SK-N-MC (cell line): Measurements from ENCODE around the gene CDHR4.
A peak's percentile ranks its signal among the peaks of the same experiment; 100 is the strongest.

Experiments used
- DNase-seq: peaks from one replicate; pipeline ENCODE4 v3.0.0-alpha.2; 2011; ENCODE audit warnings: low read depth, low spot score
- H3K27ac ChIP-seq: fragments of 200-600 bp; sonication (generic); 2 replicates; pipeline ENCODE4 v1.5.1; 2016; ENCODE audit warnings: mixed run types
- H3K36me3 ChIP-seq: fragments of 200-600 bp; sonication (generic); 2 replicates; pipeline ENCODE4 v1.6.1; 2017; ENCODE audit warnings: antibody characterized with exemption, low read length, mixed read lengths; ENCODE audit not compliant: insufficient read depth
- H3K4me3 ChIP-seq: fragments of 200-600 bp; sonication (generic); 2 replicates; pipeline ENCODE4 v1.5.1; 2016
- H3K9ac ChIP-seq: fragments of 200-600 bp; sonication (generic); 2 replicates; pipeline ENCODE4 v1.8.0; 2017; ENCODE audit warnings: mixed run types, mixed read lengths; ENCODE audit not compliant: insufficient read length
- H3K9me3 ChIP-seq: fragments of 200-600 bp; sonication (generic); 2 replicates; pipeline ENCODE4 v1.6.1; 2017; ENCODE audit warnings: low read depth, mild to moderate bottlenecking, antibody characterized with exemption, low read length, moderate library complexity, mixed read lengths
- EZH2 ChIP-seq: fragments of 200-600 bp; sonication (generic); IDR thresholded peaks from one replicate; pipeline ENCODE4 v1.6.1; 2017; ENCODE audit warnings: antibody characterized with exemption
- FOXP2 ChIP-seq: optimal IDR thresholded peaks from 2 replicates; pipeline ENCODE3; 2011; ENCODE audit warnings: mild to moderate bottlenecking, moderate library complexity; ENCODE audit not compliant: insufficient read depth; ENCODE audit errors: extremely low read length, control extremely low read depth
- POLR2AphosphoS5 ChIP-seq: IDR thresholded peaks from 2 replicates; pipeline ENCODE4 v1.6.1; 2012; ENCODE audit warnings: mild to moderate bottlenecking, low read depth, low read length, borderline replicate concordance

The CDHR4 gene

DNA sequence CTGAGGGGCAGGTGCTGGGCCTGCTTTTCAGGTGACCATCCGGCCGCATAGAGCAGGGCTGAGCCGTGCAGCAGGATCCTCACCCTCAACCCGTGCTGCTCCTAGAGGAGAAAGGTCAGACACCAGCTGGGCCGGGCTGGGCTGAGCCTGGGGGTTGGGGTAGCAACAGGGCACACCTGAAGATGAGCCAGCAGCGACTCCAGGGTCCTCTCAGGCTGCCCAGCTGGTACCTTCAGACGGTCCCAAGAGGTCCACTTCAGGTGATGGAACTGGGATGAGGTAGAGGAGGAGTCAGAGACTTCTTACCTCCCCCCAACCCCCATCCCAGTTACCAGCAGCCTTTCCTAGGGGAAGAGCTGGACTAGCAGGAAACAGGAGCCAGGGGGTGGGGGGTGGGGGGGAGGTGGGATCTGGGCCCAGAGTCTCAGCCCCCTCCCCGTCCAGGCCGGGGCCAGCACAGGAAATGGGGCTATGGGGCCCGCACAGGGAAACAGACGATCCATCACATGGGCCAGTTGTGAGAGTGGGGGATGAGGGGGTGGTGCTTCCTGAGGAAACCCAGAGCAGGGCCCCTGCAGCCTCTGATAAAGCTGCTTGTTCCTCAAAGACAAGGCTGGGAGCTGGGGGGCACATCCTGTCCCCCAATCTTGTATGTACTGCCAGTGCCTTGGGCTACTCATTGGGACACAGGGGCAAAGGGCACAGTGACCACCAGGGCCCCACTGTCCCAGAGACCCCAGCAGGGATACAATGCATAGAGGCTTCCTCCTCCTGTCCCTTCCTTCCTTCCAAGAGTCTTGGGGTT lies 6.4 kb upstream of the CDHR4 start:
- no peak for DNase-seq

DNA sequence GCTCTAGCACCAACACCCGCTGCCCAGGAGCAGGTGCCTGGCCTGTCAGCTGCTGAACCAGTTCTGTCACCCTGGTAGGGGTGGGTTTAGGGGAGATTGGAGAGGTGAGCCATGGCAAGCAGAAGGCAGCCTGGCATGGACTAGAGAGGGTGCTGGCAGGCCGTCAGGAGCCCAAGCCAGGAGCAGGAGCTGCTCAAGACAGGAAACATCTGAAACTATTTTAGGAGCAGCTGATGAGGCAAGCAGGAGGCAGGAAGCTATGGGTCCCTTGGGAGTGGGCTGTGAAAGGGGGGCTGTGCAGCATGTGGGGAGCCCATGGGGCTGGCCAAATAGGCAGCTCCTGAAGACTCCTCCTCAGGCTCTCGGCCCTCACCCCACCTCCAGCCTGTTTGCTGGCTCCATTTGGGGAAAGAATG lies 5.7 kb upstream of the CDHR4 start:
- TF ChIP-seq FOXP2 (peak; percentile 39), EZH2 (no peak), POLR2AphosphoS5 (peak; percentile 70)
- Histone ChIP-seq H3K9ac (peak overlapping the region; percentile 69), H3K9me3 (no peaks in the 10 kb centered on the region), H3K36me3 (no peaks in the 10 kb centered on the region), H3K4me3 (peak overlapping the region; percentile 68), H3K27ac (peak overlapping the region; percentile 97)
- DNase-seq: peak; percentile 86

More for the DNA sequence above, 6.4 kb upstream of the CDHR4 start:
- Histone ChIP-seq H3K36me3 (no peaks in the 10 kb centered on the region), H3K9ac (peak overlapping the region; percentile 69), H3K4me3 (peak overlapping the region; percentile 68), H3K9me3 (no peaks in the 10 kb centered on the region), H3K27ac (peak overlapping the region; percentile 97)
- peak; percentile 79 for TF ChIP-seq POLR2AphosphoS5
- no peak for TF ChIP-seq EZH2
- no peak for TF ChIP-seq FOXP2

DNA sequence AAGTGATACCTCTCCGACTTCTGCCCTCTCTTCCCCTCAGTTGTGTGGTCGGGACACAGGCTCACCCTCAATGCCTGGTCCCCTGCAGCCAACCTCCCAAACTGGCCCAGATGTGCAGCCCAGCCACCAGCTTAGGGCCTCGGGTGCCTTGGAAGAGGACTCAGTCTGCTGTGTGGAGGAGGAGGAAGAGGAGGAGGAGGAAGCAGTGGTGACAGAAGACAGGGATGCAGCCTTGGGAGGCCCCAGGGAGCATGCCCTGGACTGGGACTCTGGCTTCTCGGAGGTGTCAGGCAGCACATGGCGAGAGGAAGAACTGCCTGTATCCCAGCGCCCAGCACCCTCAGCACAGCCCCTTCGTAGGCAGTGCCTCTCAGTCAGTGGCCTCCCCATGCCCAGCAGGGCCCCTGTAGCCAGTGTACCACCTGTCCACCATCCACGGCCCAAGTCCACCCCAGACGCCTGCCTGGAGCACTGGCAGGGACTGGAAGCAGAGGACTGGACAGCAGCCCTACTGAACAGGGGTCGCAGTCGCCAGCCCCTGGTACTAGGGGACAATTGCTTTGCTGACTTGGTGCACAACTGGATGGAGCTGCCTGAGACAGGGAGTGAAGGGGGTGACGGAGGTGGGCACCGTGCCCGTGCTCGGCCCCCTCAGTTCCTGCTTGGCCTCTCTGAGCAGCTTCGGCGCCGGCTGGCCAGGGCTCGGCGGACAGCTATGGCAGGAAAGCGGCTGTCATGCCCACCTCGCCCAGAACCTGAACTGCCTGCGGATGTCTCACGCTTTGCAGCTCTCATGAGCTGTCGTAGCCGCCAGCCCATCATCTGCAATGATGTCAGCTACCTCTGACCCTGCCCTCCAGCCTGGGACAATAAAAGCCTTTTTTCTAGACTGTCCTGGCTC lies 4.7 kb upstream of the CDHR4 start:
- Histone ChIP-seq H3K9ac (no peak overlapping the region), H3K27ac (peak overlapping the region; percentile 81), H3K9me3 (no peaks in the 10 kb centered on the region), H3K36me3 (no peaks in the 10 kb centered on the region), H3K4me3 (peak overlapping the region; percentile 85)
- TF ChIP-seq EZH2 (no peak), FOXP2 (no peak), POLR2AphosphoS5 (no peak)
- no peak for DNase-seq

DNA sequence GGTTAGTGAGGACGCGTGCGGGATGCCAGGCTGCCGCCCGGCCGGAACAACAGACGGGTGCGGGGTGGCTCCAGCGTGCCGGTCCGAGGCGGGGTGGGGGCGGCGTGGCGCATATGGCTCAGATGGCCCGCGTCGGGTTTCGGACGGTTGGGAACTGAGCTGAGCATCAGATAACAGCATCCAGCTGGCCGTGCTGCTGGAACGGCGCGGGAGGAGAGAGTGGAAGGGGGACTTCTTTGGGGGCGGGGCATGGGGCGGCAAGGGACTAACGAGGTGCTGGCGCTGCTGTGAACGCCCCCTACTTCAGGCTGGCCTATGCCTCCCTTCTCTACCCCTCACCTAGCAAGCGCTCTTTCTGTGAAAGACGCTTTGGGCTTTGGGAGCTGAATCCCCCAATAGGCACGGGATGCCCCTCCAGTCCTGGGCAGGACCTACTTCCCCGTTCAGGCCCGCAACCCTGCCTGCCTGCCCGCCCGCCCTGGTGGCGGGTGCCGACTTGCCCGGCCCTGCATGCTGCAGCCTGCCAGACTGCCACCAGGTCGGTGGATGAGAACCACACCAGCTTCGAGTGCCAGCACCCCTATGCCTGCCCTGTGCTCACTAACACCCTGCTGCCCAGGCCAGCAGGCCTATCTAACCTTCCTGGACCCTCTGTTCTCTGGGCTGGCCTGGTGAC lies 3.9 kb upstream of the CDHR4 start:
- no peak overlapping the region for H3K9ac ChIP-seq
- peak overlapping the region; percentile 85 for H3K4me3 ChIP-seq
- no peaks in the 10 kb centered on the region for H3K36me3 ChIP-seq
- DNase-seq: no peak
- no peak overlapping the region for H3K27ac ChIP-seq
- no peak for TF ChIP-seq POLR2AphosphoS5
- TF ChIP-seq EZH2: no peak
- no peak for TF ChIP-seq FOXP2
- no peaks in the 10 kb centered on the region for H3K9me3 ChIP-seq

DNA sequence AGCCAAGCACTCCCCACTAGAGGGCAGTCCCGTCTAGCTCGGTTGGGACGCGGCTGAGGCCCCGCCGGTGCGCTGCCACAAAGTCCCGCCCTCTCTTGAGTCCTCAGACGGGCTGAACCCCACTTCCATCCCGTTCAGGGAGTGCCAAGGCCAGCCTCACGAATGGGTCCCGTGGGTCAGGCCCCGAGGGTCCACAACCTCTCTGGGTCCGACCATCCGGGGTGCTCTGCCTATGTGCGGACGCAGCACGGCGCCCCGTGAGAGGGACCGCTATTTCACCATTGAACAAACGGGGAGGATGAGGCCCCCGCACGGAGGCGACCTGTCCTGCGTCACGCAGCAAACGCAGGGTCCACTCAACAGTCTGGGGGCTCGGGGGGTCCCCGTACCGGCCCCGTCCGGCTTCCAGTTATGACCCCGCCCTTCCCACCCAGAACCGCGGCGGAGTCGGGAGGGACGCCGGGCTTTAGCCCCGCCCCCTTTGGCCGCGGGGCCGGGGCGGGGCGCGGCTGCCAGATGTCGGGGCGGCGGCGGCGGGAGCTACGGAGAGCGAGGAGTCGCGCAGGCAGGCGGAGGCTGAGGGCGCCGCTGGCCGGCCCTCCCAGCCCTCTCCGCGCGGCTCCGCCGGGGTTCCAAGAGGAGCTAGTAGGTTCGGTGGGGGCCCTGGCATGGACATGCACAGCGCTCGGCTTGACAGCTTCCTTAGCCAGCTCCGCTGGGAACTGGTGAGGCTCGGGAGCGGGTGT lies 3.2 kb upstream of the CDHR4 start, which contains the start of gene INKA1:
Gene INKA1 (plus strand): TSS at position 543 of the 746 bp plus-strand sequence. CDS start 132 bp downstream, at position 675.
- no peaks in the 10 kb centered on the region for H3K36me3 ChIP-seq
- H3K4me3 ChIP-seq: peak within 1 kb of the TSS; percentile 85
- TF ChIP-seq FOXP2 (no peak), POLR2AphosphoS5 (peak; percentile 49; the same call in 1 of the 2 replicates), EZH2 (no peak)
- no peaks in the 10 kb centered on the region for H3K9me3 ChIP-seq
- H3K27ac ChIP-seq: no peak within 1 kb of the TSS
- no peak within 1 kb of the TSS for H3K9ac ChIP-seq
- no peak for DNase-seq

DNA sequence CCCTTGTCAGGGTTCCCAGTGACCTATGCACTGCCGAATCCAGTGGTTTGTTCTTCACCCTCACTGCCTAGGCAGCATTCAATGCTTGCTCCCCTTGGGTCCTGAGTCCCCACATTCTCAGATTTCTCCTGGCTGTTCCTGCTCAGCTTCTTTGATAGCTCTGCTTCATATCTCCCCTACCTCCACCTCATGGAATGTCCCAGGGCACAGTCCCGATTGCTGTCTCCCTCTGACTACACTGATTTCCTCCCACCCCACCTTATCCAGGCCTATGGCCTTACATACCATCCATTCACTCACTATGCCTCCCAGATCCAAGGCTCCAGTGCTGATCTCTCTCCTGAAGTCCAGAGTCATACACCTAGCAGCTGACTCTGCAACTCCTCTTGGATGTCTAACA lies 1.5 kb upstream of the CDHR4 start:
- no peak overlapping the region for H3K4me3 ChIP-seq
- no peaks in the 10 kb centered on the region for H3K9me3 ChIP-seq
- no peaks in the 10 kb centered on the region for H3K36me3 ChIP-seq
- TF ChIP-seq FOXP2: no peak
- TF ChIP-seq POLR2AphosphoS5: no peak
- no peak for TF ChIP-seq EZH2
- H3K9ac ChIP-seq: no peak overlapping the region
- no peak for DNase-seq
- H3K27ac ChIP-seq: no peak overlapping the region

DNA sequence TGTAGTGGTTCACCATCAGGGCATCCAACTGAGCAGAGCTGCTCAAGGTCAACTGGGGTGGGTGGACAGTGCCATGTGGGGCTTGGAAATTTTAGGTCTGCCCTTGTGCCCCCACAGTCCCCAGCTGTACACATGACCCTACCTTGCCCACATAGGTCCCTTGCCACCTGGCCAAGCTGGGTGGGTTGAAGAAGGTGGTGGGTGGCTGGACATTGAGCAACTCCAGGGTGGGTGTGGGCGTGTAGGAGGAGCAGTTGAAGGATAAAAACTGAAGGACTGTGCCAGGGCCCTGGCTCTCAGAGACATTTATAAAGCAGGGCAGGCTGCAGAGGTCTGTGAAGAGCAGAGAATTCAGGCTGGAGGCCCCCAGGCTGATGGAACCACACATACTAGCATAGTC lies 568 bp downstream of the CDHR4 start:
- no peak for DNase-seq
- H3K9ac ChIP-seq: no peak overlapping the region
- no peak overlapping the region for H3K4me3 ChIP-seq
- H3K27ac ChIP-seq: no peak overlapping the region
- TF ChIP-seq FOXP2 (no peak), EZH2 (no peak), POLR2AphosphoS5 (no peak)
- no peaks in the 10 kb centered on the region for H3K9me3 ChIP-seq
- no peaks in the 10 kb centered on the region for H3K36me3 ChIP-seq
